NCI-H345 (cell line): Measurements from ENCODE around the gene ALK.
A peak's percentile ranks its signal among the peaks of the same experiment; 100 is the strongest.

Source experiments
- DNase-seq: peaks from one replicate; lab custom pipeline; 2025; lab: John Stamatoyannopoulos, UW

The ALK gene

DNA sequence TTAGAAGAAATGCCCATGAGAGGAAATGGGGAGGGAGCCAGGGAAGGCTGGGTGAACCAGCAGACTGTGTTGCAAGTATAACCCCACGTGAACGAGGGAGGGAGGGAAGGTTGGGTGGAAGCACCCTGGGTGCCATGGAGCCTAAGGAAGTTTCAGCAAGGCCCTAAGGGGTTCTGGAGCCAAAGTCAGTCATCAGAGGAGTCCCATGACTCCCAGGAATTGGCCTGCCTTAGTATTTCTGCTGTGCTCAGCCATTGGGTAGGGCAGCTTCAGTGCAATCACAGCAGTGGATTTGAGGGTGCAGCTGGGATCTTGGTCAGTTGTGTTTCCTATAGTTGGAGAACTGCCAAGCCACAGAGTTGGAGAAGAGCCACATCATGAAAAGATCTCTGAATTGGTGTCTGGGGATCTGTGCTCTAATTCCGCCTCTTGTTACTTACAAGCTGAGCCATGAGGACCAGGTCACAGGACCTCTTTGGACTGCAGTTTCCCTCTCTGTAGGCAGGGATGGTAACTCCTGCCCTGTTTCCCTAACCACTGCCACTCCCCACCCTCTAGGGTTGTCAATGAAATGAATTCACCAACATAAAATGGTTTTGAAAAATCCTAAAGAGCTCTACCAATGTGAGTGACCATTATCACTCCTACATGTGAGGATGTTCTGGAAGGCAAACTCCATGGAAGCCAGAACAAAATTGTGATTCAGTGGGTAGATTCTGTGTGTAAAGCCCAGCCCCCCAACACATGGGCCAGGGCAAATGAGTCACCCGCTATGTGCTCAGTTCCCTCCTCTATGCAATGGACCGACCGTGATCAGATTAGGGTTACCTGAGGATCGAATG lies 697.3 kb downstream of the ALK start:
- peak; percentile 47 for DNase-seq

DNA sequence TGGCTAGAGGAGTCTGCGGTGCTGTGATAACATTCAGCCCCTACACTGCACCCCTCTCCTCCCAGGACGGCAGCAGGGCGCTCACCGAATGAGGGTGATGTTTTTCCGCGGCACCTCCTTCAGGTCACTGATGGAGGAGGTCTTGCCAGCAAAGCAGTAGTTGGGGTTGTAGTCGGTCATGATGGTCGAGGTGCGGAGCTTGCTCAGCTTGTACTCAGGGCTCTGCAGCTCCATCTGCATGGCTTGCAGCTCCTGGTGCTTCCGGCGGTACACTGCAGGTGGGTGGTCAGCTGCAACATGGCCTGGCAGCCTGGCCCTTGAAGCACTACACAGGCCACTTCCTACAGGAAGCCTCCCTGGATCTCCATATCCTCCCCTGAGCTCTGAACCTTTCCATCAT lies 698.1 kb downstream of the ALK start:
- no peak for DNase-seq

DNA sequence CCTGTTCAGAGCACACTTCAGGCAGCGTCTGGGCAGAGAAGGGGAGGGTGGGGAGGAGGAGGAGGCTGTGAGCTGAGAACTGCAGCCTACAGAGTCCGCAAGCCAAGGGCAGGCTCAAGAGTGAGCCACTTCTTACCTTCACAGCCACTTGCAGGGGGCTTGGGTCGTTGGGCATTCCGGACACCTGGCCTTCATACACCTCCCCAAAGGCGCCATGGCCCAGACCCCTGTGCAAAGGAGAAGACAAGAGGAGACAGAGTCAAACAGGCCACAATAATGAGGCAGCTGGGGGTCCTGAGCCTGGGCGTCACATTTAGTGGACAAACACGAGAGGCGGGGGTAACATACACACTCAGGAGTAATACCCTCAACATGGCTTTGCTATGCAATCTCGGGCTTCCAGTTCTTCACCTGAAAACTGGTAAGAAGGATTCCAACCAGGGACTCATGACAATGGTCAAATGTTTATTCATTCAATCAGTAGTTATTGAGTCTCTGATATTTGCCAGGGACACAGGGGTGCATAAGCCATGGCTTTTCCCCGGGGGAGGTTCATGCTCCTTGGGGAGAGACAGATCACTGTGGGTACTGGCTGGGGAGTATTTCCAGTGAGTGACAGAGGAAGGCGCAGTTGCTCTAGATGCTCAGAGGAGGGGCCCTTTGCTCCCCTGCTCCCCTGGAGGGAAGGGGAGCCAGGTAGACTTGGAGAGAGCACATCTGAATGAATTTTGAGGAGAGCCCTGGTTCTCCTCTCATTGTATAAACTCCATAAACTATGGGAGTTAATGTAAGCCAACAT lies 698.8 kb downstream of the ALK start:
- no peak for DNase-seq

DNA sequence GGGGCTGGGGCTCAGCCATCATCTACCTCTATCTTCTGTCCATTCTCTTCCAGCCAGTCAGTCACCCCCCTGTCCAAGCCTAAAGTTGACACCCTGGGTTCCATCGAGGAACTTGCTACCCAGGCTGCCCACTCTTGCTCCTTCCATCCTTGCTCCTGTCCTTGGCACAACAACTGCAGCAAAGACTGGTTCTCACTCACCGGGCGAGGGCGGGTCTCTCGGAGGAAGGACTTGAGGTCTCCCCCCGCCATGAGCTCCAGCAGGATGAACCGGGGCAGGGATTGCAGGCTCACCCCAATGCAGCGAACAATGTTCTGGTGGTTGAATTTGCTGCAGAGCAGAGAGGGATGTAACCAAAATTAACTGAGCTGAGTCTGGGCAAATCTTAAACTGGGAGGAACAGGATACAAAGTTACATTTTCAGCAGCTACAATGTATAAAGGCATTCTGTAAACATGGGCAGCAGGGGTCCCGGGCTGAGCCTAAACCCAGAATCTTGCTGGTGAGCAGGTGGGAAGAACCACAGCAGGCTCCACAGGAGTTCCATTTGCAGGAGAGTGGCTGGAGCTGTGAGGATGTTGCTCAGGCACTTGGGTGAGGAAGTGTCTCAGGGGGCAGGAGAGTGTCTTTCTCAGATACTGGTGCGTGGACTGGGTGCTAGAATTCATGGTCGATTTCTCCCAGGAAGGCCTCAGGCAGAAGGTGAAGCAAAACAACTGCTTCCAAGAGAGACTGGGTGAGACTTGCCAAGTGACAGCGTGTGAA lies 700.7 kb downstream of the ALK start:
- DNase-seq, result no peak

DNA sequence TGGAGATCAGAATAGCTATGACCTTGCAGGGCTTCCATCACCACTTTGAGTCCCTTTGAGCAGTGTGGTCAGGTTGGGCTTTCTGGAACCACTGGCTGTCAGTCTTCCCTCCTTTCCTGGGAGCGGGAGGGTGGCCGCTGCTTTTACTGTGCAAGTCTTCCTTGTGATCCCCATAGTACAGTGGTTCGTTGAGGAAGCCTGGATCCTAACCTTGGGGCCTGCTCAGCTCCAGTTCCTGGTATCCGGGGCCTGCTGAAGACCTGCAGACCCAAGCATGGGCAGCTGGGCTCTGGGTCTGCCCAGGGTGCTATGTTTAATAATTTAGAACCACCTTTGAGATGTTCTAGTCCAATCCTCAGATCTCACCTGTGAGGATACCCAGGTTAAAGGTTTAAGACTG lies 702.0 kb downstream of the ALK start:
- DNase-seq, result no peak

DNA sequence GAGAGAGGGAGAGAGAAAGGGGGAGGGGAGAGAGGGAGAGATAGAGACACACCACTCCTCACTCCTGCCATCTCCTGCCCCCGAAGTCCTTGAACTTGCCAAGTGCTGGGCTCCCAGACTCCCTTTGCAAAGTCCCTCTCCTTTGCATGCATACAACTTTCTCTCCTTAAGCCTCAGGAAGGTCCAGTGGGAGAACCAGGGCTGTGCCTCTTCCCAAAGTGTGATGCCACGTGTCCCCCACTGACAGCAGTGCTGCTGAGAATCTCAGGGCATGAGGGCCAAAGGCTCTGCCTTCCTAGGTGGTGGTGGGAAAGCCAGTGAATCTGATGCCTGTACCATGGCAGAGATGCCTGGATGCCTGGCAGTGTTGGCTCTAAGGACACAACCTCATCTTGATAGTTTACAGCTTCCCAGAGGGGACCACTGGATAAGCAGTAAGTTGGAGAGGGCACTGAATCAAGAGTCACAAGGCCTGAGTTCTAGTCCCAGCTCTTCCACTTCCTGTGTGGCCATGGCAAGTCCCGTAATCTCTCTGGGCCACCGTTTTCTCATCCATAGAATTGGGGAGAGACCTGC lies 702.7 kb downstream of the ALK start:
- no peak for DNase-seq

DNA sequence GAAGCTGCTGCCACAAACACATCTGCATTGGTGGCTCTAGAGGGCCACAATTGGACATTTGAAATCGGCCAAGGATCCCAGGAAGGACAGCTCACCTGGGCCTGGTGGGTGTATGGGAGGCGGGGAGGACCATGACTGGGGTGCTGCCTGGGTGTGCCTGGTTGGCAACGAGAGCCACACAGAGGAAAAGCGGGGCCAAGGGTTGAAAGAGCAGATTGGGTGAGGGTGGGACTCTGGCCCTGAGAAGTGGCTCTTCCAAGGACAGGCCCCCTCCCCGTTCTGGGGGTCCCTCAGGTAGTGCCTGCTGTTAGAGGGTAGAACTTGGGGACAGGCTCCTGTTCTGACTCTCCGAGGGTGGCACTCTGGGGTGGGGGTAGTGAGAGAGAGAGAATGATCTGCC lies 703.3 kb downstream of the ALK start:
- DNase-seq, result no peak

DNA sequence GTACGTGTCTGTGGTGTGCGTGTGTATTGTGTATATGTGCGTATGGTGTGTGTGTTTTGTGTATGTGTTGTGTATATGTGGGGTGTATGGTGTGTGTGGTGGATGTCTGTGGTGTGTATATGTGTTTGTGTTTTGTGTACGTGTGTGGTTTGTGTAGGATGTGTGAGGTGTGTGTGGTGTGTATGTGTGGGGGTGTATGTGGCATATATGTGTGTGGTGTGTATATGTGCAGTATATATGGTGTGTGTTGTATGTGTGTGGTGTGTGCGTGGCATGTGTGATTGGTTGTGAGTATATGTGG lies 704.8 kb downstream of the ALK start:
- no peak for DNase-seq

DNA sequence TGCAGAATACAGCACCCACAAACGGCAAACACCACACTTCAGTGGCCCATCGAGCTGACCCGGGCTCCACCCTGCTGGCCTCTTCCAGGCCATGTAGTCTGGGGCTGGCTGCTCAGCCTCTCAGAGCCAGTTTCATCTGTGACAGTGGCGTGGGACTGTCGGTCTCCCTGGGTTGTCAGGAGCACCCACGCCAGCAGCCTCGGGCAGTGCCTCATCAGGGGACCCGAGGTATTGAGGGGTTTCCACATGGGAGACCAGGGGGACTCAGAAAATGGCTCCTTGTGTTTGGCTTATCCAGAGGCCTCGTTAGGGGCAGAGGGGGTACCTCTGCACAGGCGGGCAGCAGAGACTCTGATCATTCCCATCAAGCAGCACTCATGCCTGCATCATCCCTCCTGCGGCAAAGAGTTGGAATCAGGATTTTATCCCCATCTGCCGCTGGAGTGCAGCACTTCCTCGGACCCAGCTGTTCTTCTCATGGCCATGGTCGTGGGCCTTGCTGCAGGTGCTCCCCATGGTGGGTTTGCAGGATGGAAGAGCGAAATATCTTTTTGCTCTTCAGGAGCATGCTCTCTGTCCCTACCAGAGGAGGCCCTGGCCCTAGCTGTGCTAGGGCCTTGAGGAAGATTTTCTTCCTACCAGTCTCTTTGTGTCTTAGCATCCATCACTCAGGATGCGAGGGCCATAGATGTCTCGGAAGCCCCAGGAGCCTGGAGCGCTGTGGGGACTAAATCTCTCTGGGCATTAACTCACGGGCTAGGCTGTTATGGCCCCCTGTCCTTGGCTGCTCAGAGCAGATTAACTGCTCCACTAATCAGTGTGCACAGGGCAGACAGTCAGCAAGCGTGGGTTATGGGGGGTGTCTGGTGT lies 705.4 kb downstream of the ALK start:
- no peak for DNase-seq

DNA sequence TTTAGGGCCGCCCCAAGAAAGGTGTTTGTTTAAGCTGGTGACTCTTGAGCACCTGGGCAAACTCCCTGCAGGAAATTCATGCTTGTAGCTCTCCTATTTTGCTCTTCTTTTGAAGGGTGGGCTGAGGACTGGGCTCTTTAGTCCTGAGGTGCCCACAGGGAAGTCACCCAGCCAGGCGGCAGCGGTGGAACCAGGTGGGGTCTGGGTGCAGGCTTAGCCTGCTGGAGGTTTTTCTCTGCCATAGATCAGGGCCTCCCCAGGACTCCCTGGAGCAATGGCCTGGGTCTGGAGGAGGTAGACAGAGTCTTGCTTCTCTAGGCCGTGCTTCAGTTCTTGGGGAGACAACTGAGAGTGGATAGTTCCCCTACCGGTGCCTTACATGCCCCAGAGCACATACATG lies 706.3 kb downstream of the ALK start:
- DNase-seq, result no peak

DNA sequence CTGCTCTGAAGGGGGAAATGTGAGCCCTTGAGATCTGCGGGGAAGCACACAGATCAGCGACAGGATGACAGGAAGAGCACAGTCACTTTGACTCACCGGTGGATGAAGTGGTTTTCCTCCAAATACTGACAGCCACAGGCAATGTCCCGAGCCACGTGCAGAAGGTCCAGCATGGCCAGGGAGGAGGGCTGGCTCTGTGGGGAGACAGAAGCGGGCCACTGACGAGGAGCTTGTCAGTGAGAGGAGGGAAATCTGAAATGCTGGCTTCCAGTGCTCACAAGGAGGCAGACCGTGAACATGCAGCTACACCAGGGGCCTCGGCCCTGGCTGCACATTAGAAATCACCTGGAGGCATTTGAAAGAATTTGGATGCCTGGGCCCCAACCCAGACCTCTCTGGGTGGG lies 707.5 kb downstream of the ALK start:
- DNase-seq, result no peak

DNA sequence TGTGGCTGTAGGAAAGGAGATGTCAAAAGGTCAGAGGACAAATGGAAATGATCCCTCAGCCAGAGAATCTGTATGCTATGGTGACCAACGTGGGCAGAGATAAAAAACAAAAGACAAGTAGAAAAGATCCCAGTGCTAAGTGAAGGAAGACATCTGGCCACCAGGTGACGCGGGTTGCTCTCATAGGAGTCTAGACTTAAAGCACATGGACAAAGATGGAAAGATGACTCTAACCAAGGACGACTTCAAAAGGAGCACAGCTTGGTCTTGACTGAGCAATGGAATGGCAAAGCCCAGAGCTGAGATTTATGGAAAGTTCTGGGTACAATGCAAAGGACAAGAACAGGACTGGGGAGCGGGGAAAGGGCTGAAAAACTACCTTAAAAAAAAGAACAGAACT lies 709.4 kb downstream of the ALK start:
- DNase-seq, result no peak

DNA sequence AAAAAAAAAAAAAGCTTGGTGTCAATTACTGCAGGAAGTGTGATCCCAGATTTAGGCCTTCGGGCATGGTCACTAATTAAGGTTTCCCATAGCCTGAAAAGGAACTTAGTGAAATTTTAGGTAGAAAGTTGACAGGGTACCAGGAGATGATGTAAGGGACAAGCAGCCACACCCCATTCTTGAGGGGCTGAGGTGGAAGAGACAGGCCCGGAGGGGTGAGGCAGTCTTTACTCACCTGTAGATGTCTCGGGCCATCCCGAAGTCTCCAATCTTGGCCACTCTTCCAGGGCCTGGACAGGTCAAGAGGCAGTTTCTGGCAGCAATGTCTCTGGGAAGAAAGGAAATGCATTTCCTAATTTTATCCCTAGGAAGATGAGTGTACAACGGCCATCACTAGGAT lies 711.8 kb downstream of the ALK start:
- no peak for DNase-seq

DNA sequence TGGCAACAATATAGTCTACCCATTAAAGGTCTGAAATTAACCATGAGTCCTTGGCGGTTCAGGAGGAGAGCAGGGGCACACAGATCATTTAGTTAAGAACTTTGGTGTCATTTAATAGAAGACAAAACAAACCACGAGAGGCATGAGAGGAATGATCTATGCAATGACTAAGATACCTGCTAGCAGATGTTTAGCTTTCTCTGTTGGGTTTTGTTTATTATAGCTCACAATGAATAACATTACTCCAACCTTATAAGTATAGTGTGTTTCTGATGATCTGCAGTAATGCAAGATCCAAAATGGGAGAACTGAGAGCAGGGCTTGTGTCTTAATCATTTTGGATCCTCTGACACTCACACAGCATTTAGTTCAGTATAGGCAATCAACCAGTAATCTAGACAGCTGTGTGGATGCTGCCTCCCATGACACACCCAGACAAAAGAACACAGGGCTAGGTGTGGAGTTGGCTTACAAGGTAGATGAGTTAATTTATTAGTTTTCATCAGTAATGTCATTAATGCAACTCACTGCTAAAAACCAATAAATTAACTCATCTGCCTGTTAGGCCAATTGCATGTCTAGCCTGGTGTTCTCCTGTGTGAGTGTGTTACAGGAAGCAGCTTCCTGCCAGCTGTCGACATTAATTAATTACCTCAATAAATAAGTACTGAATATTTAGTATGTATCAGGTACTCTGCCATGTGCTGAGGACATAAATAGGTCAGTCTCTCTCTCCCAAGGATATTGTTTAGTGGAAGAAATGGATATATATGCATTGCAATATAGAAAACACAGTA lies 713.8 kb downstream of the ALK start:
- no peak for DNase-seq

DNA sequence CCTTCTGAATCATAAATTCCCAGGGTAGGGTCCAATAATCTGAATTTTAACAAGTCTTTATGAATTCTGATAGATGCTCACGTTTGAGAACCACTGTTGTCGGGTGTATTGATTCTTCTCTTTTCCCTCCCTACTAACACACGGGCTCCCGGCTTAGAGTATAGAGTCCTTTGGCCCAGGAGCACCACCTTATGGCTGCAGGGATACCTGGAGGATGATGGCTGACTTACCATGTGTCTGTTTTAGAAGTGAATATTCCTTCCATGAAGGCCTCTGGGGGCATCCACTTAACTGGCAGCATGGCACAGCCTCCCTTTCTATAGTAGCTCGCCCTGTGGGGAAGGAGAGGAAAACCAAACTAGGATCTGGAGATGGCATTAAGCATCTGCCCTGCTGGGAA lies 714.4 kb downstream of the ALK start:
- DNase-seq, result no peak

DNA sequence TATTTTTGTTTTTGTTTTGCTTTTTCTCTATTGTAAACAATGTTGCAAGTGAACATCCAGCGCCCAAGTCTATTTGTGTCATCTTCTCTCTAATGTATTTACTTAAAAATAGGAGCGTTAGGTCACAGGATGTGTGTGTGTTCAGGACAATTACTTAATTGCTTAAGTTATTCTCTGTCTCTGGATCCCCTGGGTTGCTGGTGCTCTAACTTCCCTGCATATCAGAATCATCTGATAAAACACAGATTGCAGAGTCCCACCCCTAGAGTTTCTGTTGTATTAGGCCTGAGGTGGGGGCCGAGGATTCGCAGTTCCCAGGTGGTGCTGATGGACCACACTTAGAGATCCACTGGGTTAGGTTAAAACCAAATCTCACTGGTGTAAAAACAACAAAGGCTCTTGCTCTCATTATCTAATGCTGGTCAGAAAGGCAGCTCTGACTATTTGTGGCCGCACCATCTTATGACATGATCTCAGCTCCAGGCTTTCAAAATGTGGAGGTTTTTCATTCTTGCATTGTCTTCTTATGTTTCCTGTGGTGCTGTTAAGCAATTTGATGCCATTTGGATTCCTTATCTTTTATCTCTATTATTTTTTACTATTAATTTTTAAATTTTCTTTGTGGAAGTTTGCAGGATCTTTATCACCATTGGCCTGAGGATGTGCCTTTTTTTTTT lies 718.4 kb downstream of the ALK start:
- no peak for DNase-seq

DNA sequence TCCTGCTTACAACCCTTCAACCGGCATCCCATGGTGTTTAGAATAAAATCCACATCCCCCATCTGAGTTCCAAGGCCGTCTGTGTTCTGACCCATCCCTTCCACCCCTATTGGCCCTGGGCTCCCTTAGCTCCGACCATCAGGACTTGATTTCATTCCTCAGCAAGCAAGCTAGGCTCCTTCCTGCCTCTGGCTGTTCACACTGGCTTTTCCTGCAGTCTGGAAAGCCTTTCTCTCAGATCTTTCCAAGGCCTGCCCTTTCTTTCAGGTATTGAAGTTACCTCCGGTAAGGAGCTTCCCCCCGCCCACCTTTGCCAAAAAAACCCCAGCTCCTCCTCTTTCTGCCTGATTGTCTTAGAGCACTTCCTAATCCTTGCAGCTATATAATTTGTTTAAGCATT lies 719.4 kb downstream of the ALK start:
- DNase-seq, result no peak

DNA sequence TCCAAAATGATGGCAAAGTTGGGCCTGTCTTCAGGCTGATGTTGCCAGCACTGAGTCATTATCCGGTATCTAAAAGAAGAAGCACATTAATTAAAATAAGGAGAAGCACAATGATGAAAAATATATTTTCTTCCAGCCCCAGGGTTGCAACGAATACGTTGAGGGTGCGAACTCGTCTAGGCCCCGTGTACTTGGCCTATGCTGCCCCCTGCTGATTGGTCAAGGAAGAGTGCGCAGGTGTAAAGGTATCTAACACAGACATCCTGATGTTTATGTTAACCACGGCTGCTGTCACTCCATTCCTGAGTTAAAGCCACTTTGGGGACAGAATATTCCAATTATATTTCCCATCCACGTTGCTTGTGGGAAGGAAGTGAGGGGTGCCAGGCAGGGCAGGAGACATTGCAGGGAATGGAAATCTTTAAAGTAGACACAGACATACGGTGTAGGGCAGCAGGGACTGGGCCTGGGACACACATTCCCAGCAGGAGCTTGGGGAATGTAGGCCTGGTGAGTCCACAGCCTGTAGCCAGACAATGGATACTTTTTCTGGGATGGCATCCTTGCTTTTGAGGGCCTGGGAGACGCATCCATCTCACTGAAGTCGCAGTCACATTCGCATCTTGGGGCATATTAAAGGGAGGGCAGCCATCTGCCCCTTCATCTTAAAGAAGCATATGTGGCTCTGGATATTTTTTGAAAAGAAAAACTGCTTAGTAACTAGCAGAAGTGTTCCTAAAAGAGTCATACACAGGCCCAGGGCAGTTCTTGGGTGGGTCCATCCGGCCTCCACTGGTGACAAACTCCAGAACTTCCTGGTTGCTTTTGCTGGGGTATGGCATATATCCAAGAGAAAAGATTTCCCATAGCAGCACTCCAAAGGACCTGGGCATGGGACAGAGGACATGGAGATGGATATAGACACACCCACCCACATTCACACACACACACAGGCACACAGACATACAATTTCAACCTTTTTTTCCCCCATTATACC lies 724.3 kb downstream of the ALK start:
- DNase-seq, result peak; percentile 82

DNA sequence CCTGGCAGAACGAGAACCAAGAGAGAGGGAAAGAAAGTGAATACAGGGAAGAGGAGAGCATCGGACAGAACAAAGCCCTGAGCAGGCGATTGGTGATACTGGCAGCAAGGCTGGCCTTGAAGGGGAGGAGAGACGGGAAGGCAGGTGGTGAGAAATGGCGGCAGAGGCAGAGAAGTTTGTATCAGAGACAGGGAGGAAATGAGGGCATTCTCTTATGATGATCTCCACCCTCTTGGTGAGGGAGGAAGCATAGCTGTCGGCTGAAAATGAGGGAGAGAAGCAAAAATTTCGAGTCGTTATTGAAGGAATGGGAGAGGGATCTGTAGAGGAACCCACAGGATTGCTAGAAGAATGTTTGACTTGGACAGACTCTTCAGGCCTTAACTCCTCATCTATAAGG lies 725.6 kb downstream of the ALK start:
- DNase-seq, result no peak
